ENCODE results near the gene STARD8.
"Not testable (repeated sequence)": the region's sequence is repeated elsewhere in the genome, so short reads cannot be mapped to it uniquely, and the experiment has no call there.

Gene STARD8

GRCh38 chrX:68688931-68689330, 41.5 kb downstream of the STARD8 start:
- not testable (repeated sequence) for H3K79me1 ChIP-seq (ENCODE audit: low read length); H4K91ac ChIP-seq (ENCODE audit: low read depth, low read length); H2BK12ac ChIP-seq (ENCODE audit: low read length); H2BK120ac ChIP-seq (ENCODE audit: insufficient read depth, low read length, poor library complexity); H3K27me3 ChIP-seq (ENCODE audit: insufficient read depth, low read length); H3K36me3 ChIP-seq (ENCODE audit: control insufficient read depth in 1 of 2, insufficient read depth in 2 of 2, low read length in 2 of 2); H4K8ac ChIP-seq (ENCODE audit: low read depth, low read length); H3K23ac ChIP-seq (ENCODE audit: low read length); H3K9me3 ChIP-seq (ENCODE audit: insufficient read depth, low read depth, low read length); H4K12ac ChIP-seq (ENCODE audit: low read depth, low read length); H2AFZ ChIP-seq (ENCODE audit: insufficient read depth, low read length, poor library complexity); H3K4me2 ChIP-seq (ENCODE audit: low read length); H3K18ac ChIP-seq (ENCODE audit: low read length); H2BK5ac ChIP-seq (ENCODE audit: low read depth, low read length, poor library complexity); H3K27ac ChIP-seq (ENCODE audit: low read depth, low read length); H3K9ac ChIP-seq (ENCODE audit: low read length); DNase-seq; H3K14ac ChIP-seq (ENCODE audit: low read length); H3K79me2 ChIP-seq (ENCODE audit: control insufficient read depth, insufficient read depth, low read length, poor library complexity); H2AK5ac ChIP-seq (ENCODE audit: low read length); H3K4me3 ChIP-seq (ENCODE audit: low read depth, low read length); H3K4ac ChIP-seq (ENCODE audit: low read depth, low read length)
- no CpG with 5 or more reads among the region's 8 CpGs for WGBS (ENCODE audit: extremely low coverage, insufficient coverage, insufficient read length)
- H3K4me1 ChIP-seq (ENCODE audit: control insufficient read depth in 1 of 2, insufficient read depth in 2 of 2, low read length in 2 of 2) = peaks cover 13 to 20% of the 10 kb centered on the region in 2 experiments

DNA sequence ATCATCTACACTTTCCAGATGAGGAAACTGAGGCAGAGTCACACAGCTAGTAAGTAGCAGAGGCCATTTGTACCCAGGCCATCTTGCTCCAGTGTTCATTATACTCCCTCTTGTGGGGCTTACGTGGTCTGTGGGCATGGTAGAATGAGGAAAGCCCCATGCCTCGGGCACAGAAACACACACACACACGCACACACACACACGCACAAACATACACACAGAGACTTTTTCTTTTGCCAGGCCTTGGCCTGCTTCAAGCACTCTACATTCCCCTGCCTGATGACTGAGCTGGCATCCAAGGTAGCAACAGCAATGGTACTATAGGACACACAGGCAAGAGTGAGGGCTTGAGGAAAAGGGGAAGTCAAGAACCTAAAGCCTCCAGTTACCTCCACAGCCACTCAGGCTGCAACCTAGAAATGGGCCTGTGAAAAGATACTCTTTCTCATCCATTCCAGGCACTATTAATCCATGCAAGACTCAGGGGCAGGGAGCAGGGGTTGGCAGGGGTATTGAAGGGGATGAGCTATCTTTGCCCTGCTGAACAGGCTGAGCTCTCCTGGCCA, 43.6 kb downstream of the STARD8 start:
- Histone ChIP-seq H3K27ac (ENCODE audit: low read depth, low read length) (no peak overlapping the region), H4K12ac (ENCODE audit: low read depth, low read length) (no peak overlapping the region), H2BK120ac (ENCODE audit: insufficient read depth, low read length, poor library complexity) (no peak overlapping the region), H2AK5ac (ENCODE audit: low read length) (no peak overlapping the region), H3K27me3 (ENCODE audit: insufficient read depth, low read length) (no peaks in the 10 kb centered on the region), H2BK5ac (ENCODE audit: low read depth, low read length, poor library complexity) (no peak overlapping the region), H4K8ac (ENCODE audit: low read depth, low read length) (no peak overlapping the region), H3K9ac (ENCODE audit: low read length) (no peak overlapping the region), H3K36me3 (ENCODE audit: control insufficient read depth in 1 of 2, insufficient read depth in 2 of 2, low read length in 2 of 2) (no peaks in the 10 kb centered on the region), H3K79me1 (ENCODE audit: low read length) (peaks cover 2% of the 10 kb centered on the region), H3K4me3 (ENCODE audit: low read depth, low read length) (no peak overlapping the region), H3K23ac (ENCODE audit: low read length) (no peak overlapping the region), H4K91ac (ENCODE audit: low read depth, low read length) (no peak overlapping the region), H2BK12ac (ENCODE audit: low read length) (no peak overlapping the region), H3K14ac (ENCODE audit: low read length) (no peak overlapping the region), H3K9me3 (ENCODE audit: insufficient read depth, low read depth, low read length) (no peaks in the 10 kb centered on the region), H2AFZ (ENCODE audit: insufficient read depth, low read length, poor library complexity) (no peak overlapping the region), H3K18ac (ENCODE audit: low read length) (no peak overlapping the region), H3K4me2 (ENCODE audit: low read length) (no peak overlapping the region), H3K4ac (ENCODE audit: low read depth, low read length) (no peak overlapping the region), H3K79me2 (ENCODE audit: control insufficient read depth, insufficient read depth, low read length, poor library complexity) (no peaks in the 10 kb centered on the region), H3K4me1 (ENCODE audit: control insufficient read depth in 1 of 2, insufficient read depth in 2 of 2, low read length in 2 of 2) (peaks cover 14 to 20% of the 10 kb centered on the region in 2 experiments)
- DNase-seq = no peak
- no CpG with 5 or more reads among the region's 4 CpGs for WGBS (ENCODE audit: extremely low coverage, insufficient coverage, insufficient read length)

DNA sequence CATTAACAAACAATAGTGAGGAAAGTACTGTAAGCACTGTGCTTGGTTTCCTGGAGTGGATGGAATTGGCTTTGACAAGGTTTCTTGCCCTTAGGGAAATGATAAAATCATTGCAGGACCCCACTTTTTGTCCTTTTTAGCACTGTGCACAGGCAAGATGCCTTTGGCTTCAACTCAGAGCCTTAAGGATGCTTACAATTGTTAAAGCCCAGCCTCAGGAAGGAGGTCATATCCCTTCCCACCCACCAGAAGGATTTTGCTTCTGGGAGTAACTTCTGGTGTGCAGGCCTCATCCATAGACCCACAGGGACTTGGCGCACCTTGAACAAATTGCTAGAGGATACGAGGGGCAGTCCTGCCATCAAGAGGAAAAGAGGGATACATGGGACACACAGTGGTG, 44.5 kb downstream of the STARD8 start:
- no peak overlapping the region for H2AFZ ChIP-seq (ENCODE audit: insufficient read depth, low read length, poor library complexity)
- H3K14ac ChIP-seq (ENCODE audit: low read length) = no peak overlapping the region
- no peak overlapping the region for H4K12ac ChIP-seq (ENCODE audit: low read depth, low read length)
- peaks cover 9 to 19% of the 10 kb centered on the region in 2 experiments for H3K4me1 ChIP-seq (ENCODE audit: control insufficient read depth in 1 of 2, insufficient read depth in 2 of 2, low read length in 2 of 2)
- no peak overlapping the region for H3K18ac ChIP-seq (ENCODE audit: low read length)
- no peaks in the 10 kb centered on the region for H3K27me3 ChIP-seq (ENCODE audit: insufficient read depth, low read length)
- H2BK5ac ChIP-seq (ENCODE audit: low read depth, low read length, poor library complexity) = no peak overlapping the region
- no peak overlapping the region for H3K9ac ChIP-seq (ENCODE audit: low read length)
- no CpG with 5 or more reads among the region's 2 CpGs for WGBS (ENCODE audit: extremely low coverage, insufficient coverage, insufficient read length)
- no peak overlapping the region for H3K4ac ChIP-seq (ENCODE audit: low read depth, low read length)
- H3K79me1 ChIP-seq (ENCODE audit: low read length) = no peaks in the 10 kb centered on the region
- no peak overlapping the region for H4K8ac ChIP-seq (ENCODE audit: low read depth, low read length)
- no peaks in the 10 kb centered on the region for H3K36me3 ChIP-seq (ENCODE audit: control insufficient read depth in 1 of 2, insufficient read depth in 2 of 2, low read length in 2 of 2)
- DNase-seq = no peak
- H2BK12ac ChIP-seq (ENCODE audit: low read length) = no peak overlapping the region
- H3K27ac ChIP-seq (ENCODE audit: low read depth, low read length) = no peak overlapping the region
- H3K9me3 ChIP-seq (ENCODE audit: insufficient read depth, low read depth, low read length) = no peaks in the 10 kb centered on the region
- no peak overlapping the region for H3K4me2 ChIP-seq (ENCODE audit: low read length)
- H2BK120ac ChIP-seq (ENCODE audit: insufficient read depth, low read length, poor library complexity) = no peak overlapping the region
- H4K91ac ChIP-seq (ENCODE audit: low read depth, low read length) = no peak overlapping the region
- no peaks in the 10 kb centered on the region for H3K79me2 ChIP-seq (ENCODE audit: control insufficient read depth, insufficient read depth, low read length, poor library complexity)
- H3K4me3 ChIP-seq (ENCODE audit: low read depth, low read length) = no peak overlapping the region
- no peak overlapping the region for H2AK5ac ChIP-seq (ENCODE audit: low read length)
- H3K23ac ChIP-seq (ENCODE audit: low read length) = no peak overlapping the region

DNA sequence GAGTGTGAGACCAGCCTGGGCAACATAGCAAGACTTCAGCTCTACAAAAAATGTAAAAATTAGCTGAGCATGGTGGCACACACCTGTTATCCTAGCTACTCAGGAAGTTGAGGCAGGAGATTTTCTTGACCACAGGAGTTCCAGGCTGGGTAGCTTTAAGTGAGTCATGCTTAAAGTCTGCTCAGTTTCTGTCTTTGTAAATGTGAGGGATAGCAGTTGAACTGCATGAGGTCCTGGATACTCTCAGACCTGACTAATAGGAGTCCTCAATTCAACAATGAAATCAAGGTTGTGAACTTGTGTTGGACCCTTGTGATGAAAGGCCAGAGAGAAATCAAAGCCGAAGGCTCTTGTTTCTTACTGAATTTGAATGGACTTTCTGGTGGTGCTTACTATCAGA, 45.2 kb downstream of the STARD8 start:
- Histone ChIP-seq H3K79me1 (ENCODE audit: low read length) (no peaks in the 10 kb centered on the region), H3K23ac (ENCODE audit: low read length) (no peak overlapping the region), H3K9ac (ENCODE audit: low read length) (no peak overlapping the region), H3K4me1 (ENCODE audit: control insufficient read depth in 1 of 2, insufficient read depth in 2 of 2, low read length in 2 of 2) (peaks cover 14 to 24% of the 10 kb centered on the region in 2 experiments), H2BK120ac (ENCODE audit: insufficient read depth, low read length, poor library complexity) (no peak overlapping the region), H4K8ac (ENCODE audit: low read depth, low read length) (no peak overlapping the region), H4K12ac (ENCODE audit: low read depth, low read length) (no peak overlapping the region), H3K9me3 (ENCODE audit: insufficient read depth, low read depth, low read length) (no peaks in the 10 kb centered on the region), H2AK5ac (ENCODE audit: low read length) (no peak overlapping the region), H3K36me3 (ENCODE audit: control insufficient read depth in 1 of 2, insufficient read depth in 2 of 2, low read length in 2 of 2) (no peaks in the 10 kb centered on the region), H3K4ac (ENCODE audit: low read depth, low read length) (no peak overlapping the region), H3K14ac (ENCODE audit: low read length) (no peak overlapping the region), H2BK5ac (ENCODE audit: low read depth, low read length, poor library complexity) (no peak overlapping the region), H3K4me3 (ENCODE audit: low read depth, low read length) (no peak overlapping the region), H3K4me2 (ENCODE audit: low read length) (no peak overlapping the region), H2BK12ac (ENCODE audit: low read length) (no peak overlapping the region), H4K91ac (ENCODE audit: low read depth, low read length) (no peak overlapping the region), H3K18ac (ENCODE audit: low read length) (no peak overlapping the region), H3K27me3 (ENCODE audit: insufficient read depth, low read length) (no peaks in the 10 kb centered on the region), H3K27ac (ENCODE audit: low read depth, low read length) (no peak overlapping the region), H3K79me2 (ENCODE audit: control insufficient read depth, insufficient read depth, low read length, poor library complexity) (no peaks in the 10 kb centered on the region), H2AFZ (ENCODE audit: insufficient read depth, low read length, poor library complexity) (no peak overlapping the region)
- no CpG with 5 or more reads among the region's 1 CpG for WGBS (ENCODE audit: extremely low coverage, insufficient coverage, insufficient read length)
- DNase-seq = no peak
